IMR-90 (cell line): ENCODE results near the gene GPSM1. TPM values are rescaled to one million over a fixed set of nuclear protein-coding genes. Genes with fewer than 3 reads are reported as not detected.

Experiments used
- ATAC-seq: fragments of 200-7000 bp; cut with Tn5 transposase; 2 replicates; pipeline ENCODE4 v1.9.1; 2020; ENCODE audit warnings: low read depth, mild to moderate bottlenecking, moderate library complexity
- BruUV-seq: library from RNA; stranded (reverse); fragments of 400-500 nt; replicated peaks from 2 replicates; lab custom pipeline; 2021; lab: Mats Ljungman, UMichigan
- CTCF ChIA-PET: fragments of 300-600 bp; formaldehyde crosslinking; extraction: SDS; loops from one replicate; lab custom pipeline; 2021; ENCODE audit warnings: antibody characterized with exemption; lab: Yijun Ruan, JAX
- POLR2A ChIA-PET: fragments of 300-600 bp; sonication (Branson Sonifier 250); formaldehyde crosslinking; loops from one replicate; lab custom pipeline; 2022; ENCODE audit warnings: antibody characterized with exemption; ENCODE audit not compliant: unreplicated experiment; lab: Charles Lee
- DNase-seq: peaks from one replicate; pipeline ENCODE4 v3.0.0; 2013
- H2AFZ ChIP-seq: replicated peaks from 2 replicates; pipeline ENCODE3; 2013; ENCODE audit warnings: low read length, mild to moderate bottlenecking; ENCODE audit not compliant: poor library complexity
- H2AK5ac ChIP-seq: 2 replicates; pipeline ENCODE4 v1.6.1; 2013; ENCODE audit warnings: low read depth, low read length, inconsistent platforms
- H2AK9ac ChIP-seq: replicated peaks from 2 replicates; pipeline ENCODE3; 2013; ENCODE audit warnings: mild to moderate bottlenecking, low read depth, low read length, moderate library complexity; ENCODE audit not compliant: poor library complexity
- H2BK120ac ChIP-seq: 2 replicates; pipeline ENCODE4 v1.6.1; 2013; ENCODE audit warnings: low read depth, low read length, inconsistent platforms
- H2BK15ac ChIP-seq: 3 replicates; pipeline ENCODE4 v1.6.1; 2013; ENCODE audit warnings: low read depth, low read length, inconsistent platforms
- H2BK20ac ChIP-seq: 2 replicates; pipeline ENCODE4 v1.6.1; 2013; ENCODE audit warnings: low read depth, mild to moderate bottlenecking, inconsistent platforms, low read length, moderate library complexity
- H2BK5ac ChIP-seq: 2 replicates; pipeline ENCODE4 v1.6.1; 2013; ENCODE audit warnings: mild to moderate bottlenecking, low read depth, low read length, inconsistent platforms; ENCODE audit not compliant: poor library complexity, severe bottlenecking
- H3K14ac ChIP-seq: replicated peaks from 2 replicates; pipeline ENCODE4 v1.6.1; 2013; ENCODE audit warnings: low read depth, low read length, inconsistent platforms
- H3K18ac ChIP-seq: 2 replicates; pipeline ENCODE4 v1.6.1; 2013; ENCODE audit warnings: low read depth, low read length, control low read depth
- H3K23ac ChIP-seq: 2 replicates; pipeline ENCODE4 v1.6.1; 2013; ENCODE audit warnings: low read depth, low read length, inconsistent platforms
- H3K27ac ChIP-seq: 2 replicates; pipeline ENCODE4 v1.5.1; 2013; ENCODE audit warnings: mild to moderate bottlenecking, control low read depth, low read length; ENCODE audit not compliant: insufficient read depth
- H3K27me3 ChIP-seq: 2 replicates; pipeline ENCODE4 v1.6.1; 2013; ENCODE audit warnings: low read length; ENCODE audit not compliant: control insufficient read depth, insufficient read depth
- H3K36me3 ChIP-seq: 2 replicates; pipeline ENCODE4 v1.6.1; 2013; ENCODE audit warnings: low read length, mixed read lengths; ENCODE audit not compliant: control insufficient read depth, insufficient read depth
- H3K4ac ChIP-seq: 2 replicates; pipeline ENCODE4 v1.6.1; 2013; ENCODE audit warnings: low read depth, low read length, inconsistent platforms
- H3K4me1 ChIP-seq: 2 replicates; pipeline ENCODE4 v1.6.1; 2013; ENCODE audit warnings: low read length, mixed read lengths; ENCODE audit not compliant: control insufficient read depth, insufficient read depth
- H3K4me2 ChIP-seq: 2 replicates; pipeline ENCODE4 v1.6.1; 2013; ENCODE audit warnings: low read depth, mild to moderate bottlenecking, control low read depth, low read length, moderate library complexity
- H3K4me3 ChIP-seq: 2 replicates; pipeline ENCODE4 v1.5.1; 2013; ENCODE audit warnings: low read depth, mild to moderate bottlenecking, control low read depth, low read length, moderate library complexity; ENCODE audit not compliant: insufficient read depth
- H3K56ac ChIP-seq: 2 replicates; pipeline ENCODE4 v1.6.1; 2013; ENCODE audit warnings: low read length, inconsistent platforms; ENCODE audit not compliant: insufficient read depth; ENCODE audit errors: extremely low read depth
- H3K79me1 ChIP-seq, 2 experiments: 2 replicates each; pipeline ENCODE4 v1.6.1; 2013; ENCODE audit warnings: low read length in 2 of 2, inconsistent platforms in 1 of 2, low read depth in 1 of 2
- H3K9ac ChIP-seq: 2 replicates; pipeline ENCODE4 v1.6.1; 2013; ENCODE audit warnings: low read depth, low read length, control low read depth
- H3K9me1 ChIP-seq: 2 replicates; pipeline ENCODE4 v1.6.1; 2013; ENCODE audit warnings: low read length, inconsistent platforms; ENCODE audit not compliant: insufficient read depth
- H3K9me3 ChIP-seq: 2 replicates; pipeline ENCODE4 v1.6.1; 2013; ENCODE audit warnings: low read length; ENCODE audit not compliant: control insufficient read depth, insufficient read depth
- H4K20me1 ChIP-seq: 2 replicates; pipeline ENCODE4 v1.6.1; 2013; ENCODE audit warnings: low read length, inconsistent platforms; ENCODE audit not compliant: insufficient read depth
- H4K5ac ChIP-seq: 2 replicates; pipeline ENCODE4 v1.6.1; 2013; ENCODE audit warnings: mild to moderate bottlenecking, low read depth, low read length, control low read depth
- H4K8ac ChIP-seq, 2 experiments: 2 replicates each; pipeline ENCODE4 v1.6.1; 2013; ENCODE audit warnings: low read depth in 2 of 2, low read length in 2 of 2, control low read depth in 1 of 2, inconsistent platforms in 1 of 2
- H4K91ac ChIP-seq: 2 replicates; pipeline ENCODE4 v1.6.1; 2013; ENCODE audit warnings: low read depth, low read length, inconsistent platforms; ENCODE audit not compliant: insufficient read depth
- BHLHE40 ChIP-seq: fragments of 150-350 bp; IDR thresholded peaks from 2 replicates; pipeline ENCODE4 v1.6.1; 2016; ENCODE audit warnings: mild to moderate bottlenecking, low read depth, low read length
- CEBPB ChIP-seq: IDR thresholded peaks from 2 replicates; pipeline ENCODE4 v1.6.1; 2012; ENCODE audit warnings: low read depth, low read length, improper control_type of control experiment
- CHD1 ChIP-seq: IDR thresholded peaks from 2 replicates; pipeline ENCODE4 v1.6.1; 2012; ENCODE audit warnings: low read depth, low read length, improper control_type of control experiment
- FOS ChIP-seq: fragments of 150-350 bp; IDR thresholded peaks from 2 replicates; pipeline ENCODE4 v1.6.1; 2016; ENCODE audit warnings: low read depth, low read length
- MAFK ChIP-seq: IDR thresholded peaks from 2 replicates; pipeline ENCODE4 v1.6.1; 2012; ENCODE audit warnings: low read depth, low read length, improper control_type of control experiment
- MAZ ChIP-seq: IDR thresholded peaks from 2 replicates; pipeline ENCODE4 v1.6.1; 2012; ENCODE audit warnings: low read depth, mild to moderate bottlenecking, low read length, improper control_type of control experiment, moderate library complexity, borderline replicate concordance
- MXI1 ChIP-seq: IDR thresholded peaks from 2 replicates; pipeline ENCODE4 v1.6.1; 2012; ENCODE audit warnings: low read depth, mild to moderate bottlenecking, low read length, moderate library complexity, borderline replicate concordance
- NFE2L2 ChIP-seq: fragments of 150-350 bp; IDR thresholded peaks from 2 replicates; pipeline ENCODE4 v1.6.1; 2016; ENCODE audit warnings: low read depth, mild to moderate bottlenecking, low read length
- POLR2A ChIP-seq: IDR thresholded peaks from 2 replicates; pipeline ENCODE4 v1.6.1; 2012; ENCODE audit warnings: mild to moderate bottlenecking, low read depth, low read length
- RAD21 ChIP-seq: IDR thresholded peaks from 2 replicates; pipeline ENCODE4 v1.6.1; 2012; ENCODE audit warnings: low read length, improper control_type of control experiment
- RCOR1 ChIP-seq: IDR thresholded peaks from 2 replicates; pipeline ENCODE4 v1.6.1; 2012; ENCODE audit warnings: mild to moderate bottlenecking, low read length, improper control_type of control experiment; ENCODE audit not compliant: insufficient replicate concordance
- RFX5 ChIP-seq: IDR thresholded peaks from 2 replicates; pipeline ENCODE4 v1.8.0; 2012; ENCODE audit warnings: low read depth, mild to moderate bottlenecking, low read length, moderate library complexity
- SMC3 ChIP-seq: fragments of 150-350 bp; IDR thresholded peaks from 2 replicates; pipeline ENCODE4 v1.6.1; 2016; ENCODE audit warnings: low read depth, mild to moderate bottlenecking, antibody characterized with exemption, low read length, moderate library complexity
- WGBS, 2 experiments: methylation state at CpG; one replicate each; pipeline versions ENCODE4 v1.1.5 to v1.1.7; 2013; ENCODE audit warnings: missing lambda C conversion rate in 2 of 2; ENCODE audit not compliant: insufficient read length in 1 of 2; ENCODE audit errors: extremely low coverage in 2 of 2; 5-methylcytosine and 5-hydroxymethylcytosine counted together
- dilution Hi-C: fragments of 300-500 bp; cut with HindIII; formaldehyde crosslinking; loops from one replicate; pipeline ENCODE4 v1.14.3; 2018; ENCODE audit warnings: low sequenced_read_pairs; ENCODE audit not compliant: unreplicated experiment
- in situ Hi-C: fragments of 300-500 bp; cut with MboI; formaldehyde crosslinking; loops from 3 replicates; pipeline ENCODE4 v1.14.3; 2019; ENCODE audit warnings: low sequenced_read_pairs, inconsistent platforms, mixed read lengths
- intact Hi-C: fragments of 100-400 bp; cut with micrococcal nuclease; formaldehyde crosslinking; loops from 2 replicates; pipeline ENCODE4 v1.10.0; 2022
- polyA plus RNA-seq, 3 experiments: library from polyadenylated mRNA; depleted of rRNA; stranded (reverse); fragments of >200 nt; gene quantifications; 2 replicates each; pipeline ENCODE4 v1.2.3, GENCODE V29; 2012; ENCODE audit warnings: low replicate concordance in 1 of 3
- total RNA-seq: library from RNA; depleted of rRNA; stranded (reverse); fragments of >200 nt; gene quantifications from 2 replicates; pipeline ENCODE4 v1.2.3, GENCODE V29; 2012
- TF ChIP-seq, protein P1 (sequence below): fragments of 150-350 bp; IDR thresholded peaks from 2 replicates; pipeline ENCODE4 v1.6.1; 2017; ENCODE audit warnings: mild to moderate bottlenecking, antibody characterized with exemption, low read length, low read depth
- TF ChIP-seq, protein P2 (sequence below): fragments of 150-350 bp; IDR thresholded peaks from 2 replicates; pipeline ENCODE4 v1.6.1; 2016; ENCODE audit warnings: low read depth, mild to moderate bottlenecking, low read length, moderate library complexity, borderline replicate concordance
- TF ChIP-seq, protein P3 (sequence below): conservative IDR thresholded peaks from 2 replicates; pipeline ENCODE4 v1.5.1; 2012; ENCODE audit warnings: mild to moderate bottlenecking, low read depth, low read length, improper control_type of control experiment

Gene GPSM1
- total and polyA plus RNA-seq, 2 of the 4 experiments (the other 2 are of a cell fraction), result 28.7 to 71.2 TPM

DNA sequence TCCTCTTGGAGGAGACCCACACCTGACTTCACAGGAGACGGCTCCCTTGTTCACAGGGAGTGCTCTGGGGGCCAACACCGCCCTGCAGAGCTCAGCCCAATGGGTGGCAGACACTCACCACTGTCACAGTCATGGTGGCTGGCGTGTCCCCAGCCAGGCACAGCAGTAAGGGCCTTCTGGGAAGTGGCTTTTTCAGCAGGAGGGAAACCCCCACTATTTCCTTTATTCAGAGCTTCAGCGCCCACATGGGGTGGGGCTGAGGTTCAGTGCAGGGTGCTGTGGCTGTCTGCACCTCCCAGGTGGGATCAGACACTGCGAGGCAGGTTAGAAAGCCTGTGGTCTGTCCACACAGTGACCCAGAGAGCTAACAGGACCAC is 76.2 kb downstream of the GPSM1 start:
- Histone ChIP-seq H3K4me2 (no peak overlapping the region), H4K91ac (no peak overlapping the region), H3K9me3 (no peaks in the 10 kb centered on the region), H3K9ac (no peak overlapping the region), H2AK9ac (no peak overlapping the region), H3K14ac (no peak overlapping the region), H2AFZ (no peak overlapping the region), H4K8ac (no peak overlapping the region), H3K79me1 (peaks cover 15 to 26% of the 10 kb centered on the region in 2 experiments; a peak in 3 of 4 replicates), H3K56ac (no peak overlapping the region), H3K9me1 (0 out of 2 replicates have a peak, but pooled peaks cover 1% of the 10 kb centered on the region), H3K18ac (no peak overlapping the region), H2BK15ac (no peak overlapping the region), H2BK120ac (no peak overlapping the region), H3K27ac (no peak overlapping the region), H3K36me3 (peaks cover 40% of the 10 kb centered on the region), H4K5ac (no peak overlapping the region), H2BK20ac (no peak overlapping the region), H3K4ac (no peak overlapping the region), H3K4me3 (no peak overlapping the region), H4K20me1 (peaks cover 12% of the 10 kb centered on the region; the same call in 1 of the 2 replicates), H3K23ac (no peak overlapping the region), H2BK5ac (no peak overlapping the region), H2AK5ac (no peak overlapping the region), H3K4me1 (peaks cover 8% of the 10 kb centered on the region), H3K27me3 (no peaks in the 10 kb centered on the region)
- no peak for ATAC-seq
- intact Hi-C loops (loop anchor here (5.0 kb wide), 1 partner anchor 76 kb away; the partner anchor contains the start of gene GPSM1), dilution Hi-C loops (no loop called here), in situ Hi-C loops (loop anchor here (5.0 kb wide), 1 partner anchor 81 kb away; no protein-coding TSS in a partner anchor)
- BruUV-seq, result no TSS peak
- 80% methylated on average over 1 of the region's 5 CpGs; no CpG with 5 or more reads in 1 of the 2 experiments for WGBS, 2 experiments
- ChIA-PET POLR2A (no interaction called here), CTCF (no interaction called here)
- DNase-seq, result no peak
- TF ChIP-seq POLR2A (no peak), BHLHE40 (no peak), RAD21 (no peak), RCOR1 (no peak), SMC3 (no peak), FOS (no peak), MAZ (no peak), MAFK (no peak), RFX5 (no peak), CHD1 (no peak), MXI1 (no peak), CEBPB (no peak), NFE2L2 (no peak)
- TF ChIP-seq, protein P1, sequence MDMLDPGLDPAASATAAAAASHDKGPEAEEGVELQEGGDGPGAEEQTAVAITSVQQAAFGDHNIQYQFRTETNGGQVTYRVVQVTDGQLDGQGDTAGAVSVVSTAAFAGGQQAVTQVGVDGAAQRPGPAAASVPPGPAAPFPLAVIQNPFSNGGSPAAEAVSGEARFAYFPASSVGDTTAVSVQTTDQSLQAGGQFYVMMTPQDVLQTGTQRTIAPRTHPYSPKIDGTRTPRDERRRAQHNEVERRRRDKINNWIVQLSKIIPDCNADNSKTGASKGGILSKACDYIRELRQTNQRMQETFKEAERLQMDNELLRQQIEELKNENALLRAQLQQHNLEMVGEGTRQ, result no peak
- TF ChIP-seq, protein P2, sequence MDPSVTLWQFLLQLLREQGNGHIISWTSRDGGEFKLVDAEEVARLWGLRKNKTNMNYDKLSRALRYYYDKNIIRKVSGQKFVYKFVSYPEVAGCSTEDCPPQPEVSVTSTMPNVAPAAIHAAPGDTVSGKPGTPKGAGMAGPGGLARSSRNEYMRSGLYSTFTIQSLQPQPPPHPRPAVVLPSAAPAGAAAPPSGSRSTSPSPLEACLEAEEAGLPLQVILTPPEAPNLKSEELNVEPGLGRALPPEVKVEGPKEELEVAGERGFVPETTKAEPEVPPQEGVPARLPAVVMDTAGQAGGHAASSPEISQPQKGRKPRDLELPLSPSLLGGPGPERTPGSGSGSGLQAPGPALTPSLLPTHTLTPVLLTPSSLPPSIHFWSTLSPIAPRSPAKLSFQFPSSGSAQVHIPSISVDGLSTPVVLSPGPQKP, result no peak
- TF ChIP-seq, protein P3, sequence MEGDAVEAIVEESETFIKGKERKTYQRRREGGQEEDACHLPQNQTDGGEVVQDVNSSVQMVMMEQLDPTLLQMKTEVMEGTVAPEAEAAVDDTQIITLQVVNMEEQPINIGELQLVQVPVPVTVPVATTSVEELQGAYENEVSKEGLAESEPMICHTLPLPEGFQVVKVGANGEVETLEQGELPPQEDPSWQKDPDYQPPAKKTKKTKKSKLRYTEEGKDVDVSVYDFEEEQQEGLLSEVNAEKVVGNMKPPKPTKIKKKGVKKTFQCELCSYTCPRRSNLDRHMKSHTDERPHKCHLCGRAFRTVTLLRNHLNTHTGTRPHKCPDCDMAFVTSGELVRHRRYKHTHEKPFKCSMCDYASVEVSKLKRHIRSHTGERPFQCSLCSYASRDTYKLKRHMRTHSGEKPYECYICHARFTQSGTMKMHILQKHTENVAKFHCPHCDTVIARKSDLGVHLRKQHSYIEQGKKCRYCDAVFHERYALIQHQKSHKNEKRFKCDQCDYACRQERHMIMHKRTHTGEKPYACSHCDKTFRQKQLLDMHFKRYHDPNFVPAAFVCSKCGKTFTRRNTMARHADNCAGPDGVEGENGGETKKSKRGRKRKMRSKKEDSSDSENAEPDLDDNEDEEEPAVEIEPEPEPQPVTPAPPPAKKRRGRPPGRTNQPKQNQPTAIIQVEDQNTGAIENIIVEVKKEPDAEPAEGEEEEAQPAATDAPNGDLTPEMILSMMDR, result no peak
